HEK293 (cell line): ENCODE measurements around the gene UBAP2L.

ENCODE experiments used
- EGR2 ChIP-seq: fragments of 450-650 bp; formaldehyde crosslinking; IDR thresholded peaks from 2 replicates; pipeline ENCODE4 v1.5.1; 2016; ENCODE audit warnings: low read depth, missing biosample characterization, missing genetic modification characterization
- HOXC10 ChIP-seq: sonication (generic); formaldehyde crosslinking; IDR thresholded peaks from 2 replicates; pipeline ENCODE4 v1.8.1; 2023; ENCODE audit warnings: mild to moderate bottlenecking, missing genetic modification reagents
- KLF1 ChIP-seq: fragments of 450-650 bp; formaldehyde crosslinking; IDR thresholded peaks from 2 replicates; pipeline ENCODE4 v1.5.1; 2016; ENCODE audit warnings: missing biosample characterization, missing genetic modification characterization
- KLF17 ChIP-seq: fragments of 450-650 bp; formaldehyde crosslinking; IDR thresholded peaks from 2 replicates; pipeline ENCODE4 v1.5.1; 2016; ENCODE audit warnings: missing biosample characterization, missing genetic modification characterization
- PRDM2 ChIP-seq: fragments of 450-650 bp; formaldehyde crosslinking; IDR thresholded peaks from 2 replicates; pipeline ENCODE4 v1.5.1; 2016; ENCODE audit warnings: missing biosample characterization, missing genetic modification characterization, borderline replicate concordance
- TSHZ1 ChIP-seq: fragments of 450-650 bp; formaldehyde crosslinking; IDR thresholded peaks from 2 replicates; pipeline ENCODE4 v1.5.1; 2016; ENCODE audit warnings: missing biosample characterization, missing genetic modification characterization, borderline replicate concordance
- ZBTB17 ChIP-seq: fragments of 450-650 bp; formaldehyde crosslinking; IDR thresholded peaks from 2 replicates; pipeline ENCODE4 v1.5.1; 2016; ENCODE audit warnings: missing biosample characterization, missing genetic modification characterization
- ZBTB21 ChIP-seq: fragments of 450-650 bp; formaldehyde crosslinking; IDR thresholded peaks from 2 replicates; pipeline ENCODE4 v1.5.1; 2017; ENCODE audit warnings: missing biosample characterization, missing genetic modification characterization
- ZBTB6 ChIP-seq: fragments of 450-650 bp; formaldehyde crosslinking; IDR thresholded peaks from 2 replicates; pipeline ENCODE4 v1.5.1; 2017; ENCODE audit warnings: missing biosample characterization, missing genetic modification characterization
- ZEB2 ChIP-seq: fragments of 450-650 bp; formaldehyde crosslinking; IDR thresholded peaks from 2 replicates; pipeline ENCODE4 v1.5.1; 2016; ENCODE audit warnings: missing biosample characterization, missing genetic modification characterization
- ZNF112 ChIP-seq: fragments of 450-650 bp; formaldehyde crosslinking; IDR thresholded peaks from 2 replicates; pipeline ENCODE4 v1.5.0; 2017; ENCODE audit warnings: missing biosample characterization, missing genetic modification characterization
- ZNF239 ChIP-seq: fragments of 450-650 bp; formaldehyde crosslinking; IDR thresholded peaks from 2 replicates; pipeline ENCODE4 v1.5.1; 2016; ENCODE audit warnings: missing biosample characterization, missing genetic modification characterization
- ZNF266 ChIP-seq: fragments of 450-650 bp; formaldehyde crosslinking; IDR thresholded peaks from 2 replicates; pipeline ENCODE4 v1.5.1; 2016; ENCODE audit warnings: missing biosample characterization, missing genetic modification characterization, low read depth
- ZNF280C ChIP-seq: fragments of 450-650 bp; formaldehyde crosslinking; IDR thresholded peaks from 2 replicates; pipeline ENCODE4 v1.5.1; 2016; ENCODE audit warnings: missing biosample characterization, missing genetic modification characterization
- ZNF426 ChIP-seq: fragments of 450-650 bp; formaldehyde crosslinking; IDR thresholded peaks from 2 replicates; pipeline ENCODE4 v1.5.1; 2017; ENCODE audit warnings: missing biosample characterization, missing genetic modification characterization, mild to moderate bottlenecking, inconsistent platforms, moderate library complexity
- ZNF510 ChIP-seq: fragments of 450-650 bp; formaldehyde crosslinking; IDR thresholded peaks from 2 replicates; pipeline ENCODE4 v1.5.1; 2018; ENCODE audit warnings: mild to moderate bottlenecking, missing genetic modification characterization, missing biosample characterization; ENCODE audit not compliant: insufficient replicate concordance
- ZNF514 ChIP-seq: fragments of 450-650 bp; formaldehyde crosslinking; IDR thresholded peaks from 2 replicates; pipeline ENCODE4 v1.5.1; 2016; ENCODE audit warnings: missing biosample characterization, missing genetic modification characterization
- ZNF549 ChIP-seq: fragments of 450-650 bp; IDR thresholded peaks from 2 replicates; pipeline ENCODE4 v1.5.1; 2018; ENCODE audit warnings: missing biosample characterization, missing genetic modification characterization, mild to moderate bottlenecking, inconsistent platforms, moderate library complexity
- ZNF558 ChIP-seq: fragments of 450-650 bp; formaldehyde crosslinking; IDR thresholded peaks from 2 replicates; pipeline ENCODE4 v1.5.1; 2016; ENCODE audit warnings: missing biosample characterization, missing genetic modification characterization
- ZNF585B ChIP-seq: fragments of 450-650 bp; formaldehyde crosslinking; IDR thresholded peaks from 2 replicates; pipeline ENCODE4 v1.5.1; 2016; ENCODE audit warnings: missing biosample characterization, missing genetic modification characterization
- ZNF626 ChIP-seq: fragments of 450-650 bp; sonication (Bioruptor Pico); formaldehyde crosslinking; IDR thresholded peaks from 2 replicates; pipeline ENCODE4 v1.5.1; 2018; ENCODE audit warnings: missing biosample characterization, missing genetic modification characterization, inconsistent platforms
- ZNF768 ChIP-seq: fragments of 450-650 bp; formaldehyde crosslinking; IDR thresholded peaks from 2 replicates; pipeline ENCODE4 v1.5.1; 2018; ENCODE audit warnings: missing biosample characterization, mild to moderate bottlenecking, missing genetic modification characterization
- ZNF837 ChIP-seq: fragments of 450-650 bp; formaldehyde crosslinking; IDR thresholded peaks from 2 replicates; pipeline ENCODE4 v1.5.1; 2016; ENCODE audit warnings: missing biosample characterization, missing genetic modification characterization
- ZSCAN18 ChIP-seq: fragments of 450-650 bp; formaldehyde crosslinking; IDR thresholded peaks from 2 replicates; pipeline ENCODE4 v1.5.1; 2016; ENCODE audit warnings: missing biosample characterization, missing genetic modification characterization
- ZSCAN23 ChIP-seq: fragments of 450-650 bp; formaldehyde crosslinking; IDR thresholded peaks from 2 replicates; pipeline ENCODE4 v1.5.1; 2016; ENCODE audit warnings: missing biosample characterization, missing genetic modification characterization

The UBAP2L gene

DNA sequence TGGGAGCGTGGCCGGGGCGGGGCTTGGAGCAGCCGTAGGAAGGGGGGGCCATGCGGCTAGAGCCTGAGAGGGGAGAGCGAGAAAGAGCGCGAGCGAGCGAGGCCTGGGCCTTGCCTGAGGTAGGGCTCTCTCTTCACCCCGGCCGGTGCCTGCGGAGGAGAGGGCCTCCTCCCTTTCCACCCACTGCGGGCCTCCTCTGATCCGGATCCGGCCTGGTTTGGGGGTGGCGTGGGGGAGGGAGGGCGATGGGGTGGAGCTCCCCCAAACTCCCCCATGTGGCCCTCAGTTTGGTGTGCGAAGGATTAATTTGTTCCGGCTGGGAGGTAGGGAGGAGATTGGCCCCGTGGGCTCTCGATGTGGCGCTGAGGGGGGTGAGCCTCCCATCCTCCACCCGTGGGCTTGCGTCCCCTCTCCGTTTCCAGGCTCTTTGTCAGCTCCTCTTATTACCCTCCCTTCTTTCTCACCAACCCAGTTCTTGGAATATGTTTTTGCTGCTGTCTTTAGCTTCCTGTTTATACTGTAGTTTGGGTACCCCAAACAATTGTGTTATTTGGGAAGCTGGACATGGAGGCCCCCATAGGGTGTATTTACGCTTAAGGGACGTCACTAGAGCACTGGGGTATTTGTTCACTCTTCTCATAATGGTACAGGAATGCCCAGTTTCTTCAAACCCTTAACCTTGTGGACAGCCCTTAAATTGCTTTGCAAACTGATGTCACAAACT, 685 bp downstream of the UBAP2L start (continued):
- TF ChIP-seq ZBTB17 (tag by site-specific recombination) (no peak), PRDM2 (no peak), ZSCAN23 (no peak), ZNF514 (tag by site-specific recombination) (no peak), ZNF558 (tag by site-specific recombination) (no peak), ZNF837 (no peak), HOXC10 (CRISPR knock-in tag) (no peak), ZNF239 (no peak), ZBTB21 (no peak), ZNF510 (tag by site-specific recombination) (no peak), ZNF768 (tag by site-specific recombination) (no peak), ZBTB6 (tag by site-specific recombination) (no peak), ZNF112 (tag by site-specific recombination) (no peak), TSHZ1 (tag by site-specific recombination) (no peak), ZNF280C (no peak), ZSCAN18 (tag by site-specific recombination) (no peak), ZNF549 (tag by site-specific recombination) (no peak), ZEB2 (tag by site-specific recombination) (no peak), ZNF266 (tag by site-specific recombination) (no peak), KLF1 (no peak), ZNF626 (tag by site-specific recombination) (no peak), ZNF585B (tag by site-specific recombination) (no peak), EGR2 (peak; percentile 73; the same call in 1 of the 2 replicates), KLF17 (tag by site-specific recombination) (no peak), ZNF426 (no peak)
